Hepatocyte (in vitro differentiated cells): ENCODE data around the gene ANO1. TPM values are rescaled to one million over a fixed set of nuclear protein-coding genes. Genes with fewer than 3 reads are reported as not detected.

Experiments used
- DNase-seq: peaks from one replicate; pipeline ENCODE4 v3.0.0-alpha.2; 2016; ENCODE audit warnings: low spot score
- H2AFZ ChIP-seq: fragments of 200-600 bp; sonication (generic); 2 replicates; pipeline ENCODE4 v1.6.0; 2016; ENCODE audit warnings: antibody characterized with exemption, mild to moderate bottlenecking
- H3K27ac ChIP-seq: fragments of 200-600 bp; sonication (generic); 2 replicates; pipeline ENCODE4 v1.5.1; 2016; ENCODE audit warnings: mild to moderate bottlenecking
- H3K27me3 ChIP-seq: fragments of 200-600 bp; sonication (generic); 2 replicates; pipeline ENCODE4 v1.6.1; 2016
- H3K36me3 ChIP-seq: fragments of 200-600 bp; sonication (generic); replicated peaks from 2 replicates; pipeline ENCODE4 v1.5.1; 2016; ENCODE audit warnings: low read depth; ENCODE audit not compliant: insufficient read depth
- H3K4me1 ChIP-seq: fragments of 200-600 bp; sonication (generic); 2 replicates; pipeline ENCODE4 v1.5.1; 2016; ENCODE audit warnings: mild to moderate bottlenecking, moderate library complexity; ENCODE audit not compliant: insufficient read depth
- H3K4me2 ChIP-seq: fragments of 200-600 bp; sonication (generic); 2 replicates; pipeline ENCODE4 v1.6.0; 2016
- H3K4me3 ChIP-seq: fragments of 200-600 bp; sonication (generic); 2 replicates; pipeline ENCODE4 v1.5.1; 2016; ENCODE audit warnings: mild to moderate bottlenecking
- H3K79me2 ChIP-seq: fragments of 200-600 bp; sonication (generic); 2 replicates; pipeline ENCODE4 v1.6.0; 2017; ENCODE audit warnings: mild to moderate bottlenecking
- H3K9me2 ChIP-seq: fragments of 200-600 bp; sonication (generic); replicated peaks from 2 replicates; pipeline ENCODE4 v1.6.0; 2017; ENCODE audit warnings: mild to moderate bottlenecking; ENCODE audit not compliant: insufficient read depth
- H3K9me3 ChIP-seq: fragments of 200-600 bp; sonication (generic); 2 replicates; pipeline ENCODE4 v1.5.1; 2016; ENCODE audit warnings: low read depth, mild to moderate bottlenecking
- H4K20me1 ChIP-seq: fragments of 200-600 bp; sonication (generic); 2 replicates; pipeline ENCODE4 v1.6.0; 2016; ENCODE audit warnings: mild to moderate bottlenecking; ENCODE audit not compliant: insufficient read depth, poor library complexity, severe bottlenecking
- EZH2 ChIP-seq: fragments of 200-600 bp; sonication (generic); IDR thresholded peaks from 2 replicates; pipeline ENCODE4 v1.6.1; 2016; ENCODE audit warnings: antibody characterized with exemption, mild to moderate bottlenecking, borderline replicate concordance
- EZH2phosphoT487 ChIP-seq: fragments of 200-600 bp; sonication (generic); IDR thresholded peaks from one replicate; pipeline ENCODE4 v1.6.1; 2018; ENCODE audit warnings: antibody characterized with exemption, mild to moderate bottlenecking, low read depth, moderate library complexity; ENCODE audit not compliant: unreplicated experiment, severe bottlenecking
- WGBS: methylation state at CpG from one replicate; pipeline ENCODE4 v1.1.6; 2016; ENCODE audit warnings: low lambda C conversion rate; ENCODE audit errors: missing lambda C conversion rate; 5-methylcytosine and 5-hydroxymethylcytosine counted together
- polyA plus RNA-seq: library from polyadenylated mRNA; unstranded; fragments of >200 nt; fragmentation: Nextera tagmentation; extraction: Ambion mirVana; gene quantifications from 2 replicates; pipeline ENCODE4 v1.2.1, GENCODE V29; 2016
- total RNA-seq: library from RNA; depleted of rRNA; stranded (reverse); fragments of >200 nt; gene quantifications from 2 replicates; pipeline ENCODE4 v1.2.3, GENCODE V29; 2014
- TF ChIP-seq, protein P1 (sequence below): fragments of 200-600 bp; sonication (generic); IDR thresholded peaks from 2 replicates; pipeline ENCODE4 v1.5.1; 2016; ENCODE audit warnings: antibody characterized with exemption, mild to moderate bottlenecking; ENCODE audit not compliant: poor library complexity

Gene ANO1
- total and polyA plus RNA-seq, 2 experiments from 2014 or later, result 6.2 to 12.1 TPM

DNA sequence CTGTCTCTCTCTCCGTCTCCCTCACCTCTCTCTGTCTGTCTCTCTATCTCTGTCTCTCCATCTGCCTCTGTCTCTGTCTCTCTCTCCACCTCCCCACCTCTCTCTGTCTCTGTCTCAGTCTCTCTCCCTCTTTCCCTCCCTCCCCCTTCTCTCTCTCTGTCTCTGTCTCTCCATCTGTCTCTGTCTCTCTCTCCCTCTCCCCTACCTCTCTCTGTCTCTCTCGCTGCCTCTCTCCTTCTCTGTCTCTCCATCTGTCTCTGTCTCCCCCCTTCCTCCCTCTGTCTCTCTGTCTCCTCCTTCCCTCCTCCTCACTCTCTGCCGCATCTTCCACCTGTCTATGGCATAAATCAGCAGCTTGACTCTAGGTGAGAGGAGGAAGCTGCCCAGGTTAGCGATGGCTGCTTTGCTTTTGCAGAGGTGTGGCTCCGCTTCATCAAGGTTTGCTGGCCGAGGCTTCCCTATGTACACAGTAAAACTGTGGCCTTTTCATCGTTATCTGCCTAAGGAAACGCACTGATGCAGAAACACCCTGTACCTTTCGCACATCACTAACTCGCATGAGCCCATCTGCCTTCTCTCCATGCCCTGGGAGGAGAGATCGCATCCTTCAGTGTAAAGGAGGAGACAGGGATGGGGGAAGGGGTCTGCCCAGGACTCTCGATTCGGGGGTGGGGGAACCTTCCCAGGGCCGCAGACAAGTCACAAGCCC is 44.5 kb downstream of the ANO1 start:
- 67% methylated on average over 13 of the region's 14 CpGs for WGBS
- Histone ChIP-seq H3K9me3 (no peaks in the 10 kb centered on the region), H2AFZ (no peak overlapping the region), H3K79me2 (no peaks in the 10 kb centered on the region), H4K20me1 (no peaks in the 10 kb centered on the region), H3K4me3 (no peak overlapping the region), H3K4me1 (no peaks in the 10 kb centered on the region), H3K27ac (no peak overlapping the region), H3K36me3 (no peaks in the 10 kb centered on the region), H3K4me2 (no peak overlapping the region), H3K27me3 (no peaks in the 10 kb centered on the region), H3K9me2 (no peaks in the 10 kb centered on the region)
- TF ChIP-seq, protein P1, sequence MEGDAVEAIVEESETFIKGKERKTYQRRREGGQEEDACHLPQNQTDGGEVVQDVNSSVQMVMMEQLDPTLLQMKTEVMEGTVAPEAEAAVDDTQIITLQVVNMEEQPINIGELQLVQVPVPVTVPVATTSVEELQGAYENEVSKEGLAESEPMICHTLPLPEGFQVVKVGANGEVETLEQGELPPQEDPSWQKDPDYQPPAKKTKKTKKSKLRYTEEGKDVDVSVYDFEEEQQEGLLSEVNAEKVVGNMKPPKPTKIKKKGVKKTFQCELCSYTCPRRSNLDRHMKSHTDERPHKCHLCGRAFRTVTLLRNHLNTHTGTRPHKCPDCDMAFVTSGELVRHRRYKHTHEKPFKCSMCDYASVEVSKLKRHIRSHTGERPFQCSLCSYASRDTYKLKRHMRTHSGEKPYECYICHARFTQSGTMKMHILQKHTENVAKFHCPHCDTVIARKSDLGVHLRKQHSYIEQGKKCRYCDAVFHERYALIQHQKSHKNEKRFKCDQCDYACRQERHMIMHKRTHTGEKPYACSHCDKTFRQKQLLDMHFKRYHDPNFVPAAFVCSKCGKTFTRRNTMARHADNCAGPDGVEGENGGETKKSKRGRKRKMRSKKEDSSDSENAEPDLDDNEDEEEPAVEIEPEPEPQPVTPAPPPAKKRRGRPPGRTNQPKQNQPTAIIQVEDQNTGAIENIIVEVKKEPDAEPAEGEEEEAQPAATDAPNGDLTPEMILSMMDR, result no peak
- no peak for DNase-seq

DNA sequence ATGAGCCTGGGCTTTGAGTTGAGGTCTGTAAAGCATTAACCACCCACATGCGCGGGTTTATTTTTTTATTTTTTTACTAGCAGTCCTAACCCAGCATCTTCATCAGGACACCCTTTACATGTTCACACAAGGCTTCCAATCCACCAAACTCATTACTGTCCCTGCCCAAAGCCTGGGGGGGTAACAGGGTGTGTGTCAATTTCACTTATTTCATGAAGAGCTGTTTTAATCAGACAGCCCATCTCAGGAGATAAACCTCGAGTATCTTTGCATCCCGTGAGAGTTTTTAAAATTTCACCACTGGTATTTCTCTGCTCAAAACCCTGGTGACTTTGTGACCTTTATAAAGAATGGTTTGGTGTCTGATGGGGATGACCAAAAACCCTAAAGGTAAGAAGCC is 45.6 kb downstream of the ANO1 start:
- Histone ChIP-seq H3K4me2 (no peak overlapping the region), H3K9me2 (no peaks in the 10 kb centered on the region)
- WGBS, result 77% methylated on average over 4 of the region's 4 CpGs

DNA sequence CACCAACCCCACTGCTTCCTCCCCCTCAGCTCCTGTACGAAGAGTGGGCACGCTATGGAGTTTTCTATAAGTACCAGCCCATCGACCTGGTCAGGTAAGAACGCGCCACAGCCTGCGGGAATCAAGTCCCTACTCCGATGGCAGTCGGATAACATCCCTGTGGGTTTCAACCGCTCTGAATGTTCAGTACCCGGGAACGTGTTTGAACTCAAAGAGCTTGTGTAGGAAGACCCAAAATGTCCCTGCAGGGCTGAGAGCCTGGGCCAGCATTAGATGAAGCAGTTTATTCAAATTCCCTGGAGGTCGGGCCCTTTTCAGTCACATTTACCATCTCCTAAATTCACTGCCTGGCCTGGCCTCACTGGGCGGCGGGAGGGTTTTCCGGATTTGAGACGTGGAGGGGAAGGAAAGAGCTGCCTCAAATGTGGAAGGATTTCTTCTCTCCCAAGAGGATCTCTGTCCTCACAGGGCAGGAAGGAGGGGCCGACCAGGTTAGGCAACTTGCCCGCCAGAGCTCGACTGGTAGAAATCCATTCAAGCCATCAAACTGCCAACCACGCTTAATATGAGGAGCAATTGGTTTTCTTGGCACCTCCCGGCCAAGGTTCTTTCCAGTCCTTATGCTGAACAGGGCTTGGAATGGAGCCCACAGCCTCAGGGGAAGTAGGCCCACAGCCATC is 46.3 kb downstream of the ANO1 start:
- H3K27me3 ChIP-seq, result no peaks in the 10 kb centered on the region
- no peaks in the 10 kb centered on the region for H3K79me2 ChIP-seq
- TF ChIP-seq, protein P1, result no peak
- no peak for TF ChIP-seq EZH2phosphoT487
- TF ChIP-seq EZH2, result no peak
- H3K9me2 ChIP-seq, result no peaks in the 10 kb centered on the region
- H3K27ac ChIP-seq, result no peak overlapping the region
- H2AFZ ChIP-seq, result no peak overlapping the region
- no peak overlapping the region for H3K4me3 ChIP-seq
- no peak overlapping the region for H3K4me2 ChIP-seq
- H3K9me3 ChIP-seq, result no peaks in the 10 kb centered on the region
- WGBS, result 86% methylated on average over 21 of the region's 21 CpGs
- no peaks in the 10 kb centered on the region for H3K36me3 ChIP-seq
- DNase-seq, result no peak
- H3K4me1 ChIP-seq, result no peaks in the 10 kb centered on the region
- no peaks in the 10 kb centered on the region for H4K20me1 ChIP-seq

More for the DNA sequence above, 45.6 kb downstream of the ANO1 start:
- no peak overlapping the region for H2AFZ ChIP-seq
- DNase-seq, result no peak
- H3K4me3 ChIP-seq, result no peak overlapping the region
- no peaks in the 10 kb centered on the region for H3K79me2 ChIP-seq
- no peaks in the 10 kb centered on the region for H3K4me1 ChIP-seq
- TF ChIP-seq EZH2phosphoT487, result no peak
- TF ChIP-seq EZH2, result no peak
- no peaks in the 10 kb centered on the region for H4K20me1 ChIP-seq
- no peaks in the 10 kb centered on the region for H3K9me3 ChIP-seq
- no peaks in the 10 kb centered on the region for H3K36me3 ChIP-seq
- no peaks in the 10 kb centered on the region for H3K27me3 ChIP-seq
- no peak overlapping the region for H3K27ac ChIP-seq

DNA sequence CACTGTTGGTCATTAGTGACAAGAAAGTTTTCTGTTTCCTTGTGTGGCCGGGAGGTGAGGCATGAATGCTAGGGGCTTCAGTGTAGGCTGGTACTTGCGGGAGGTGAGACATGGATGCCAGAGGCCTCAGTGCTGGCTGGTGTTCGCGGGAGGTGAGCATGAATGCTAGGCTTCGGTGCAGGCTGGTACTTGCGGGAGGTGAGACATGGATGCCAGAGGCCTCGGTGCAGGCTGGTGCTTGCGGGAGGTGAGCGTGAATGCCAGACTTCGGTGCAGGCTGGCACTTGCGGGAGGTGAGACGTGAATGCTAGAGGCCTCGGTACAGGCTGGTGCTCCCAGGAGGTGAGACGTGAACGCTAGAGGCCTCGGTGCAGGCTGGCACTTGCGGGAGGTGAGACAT is 48.4 kb downstream of the ANO1 start:
- no peaks in the 10 kb centered on the region for H3K27me3 ChIP-seq
- H2AFZ ChIP-seq, result no peak overlapping the region
- no peaks in the 10 kb centered on the region for H4K20me1 ChIP-seq
- no peak overlapping the region for H3K4me3 ChIP-seq
- H3K27ac ChIP-seq, result no peak overlapping the region
- no peaks in the 10 kb centered on the region for H3K9me2 ChIP-seq
- 92% methylated on average over 13 of the region's 17 CpGs for WGBS
- no peaks in the 10 kb centered on the region for H3K4me1 ChIP-seq
- H3K9me3 ChIP-seq, result no peaks in the 10 kb centered on the region
- TF ChIP-seq, protein P1, result no peak
- TF ChIP-seq EZH2 (no peak), EZH2phosphoT487 (no peak)
- H3K79me2 ChIP-seq, result no peaks in the 10 kb centered on the region
- H3K36me3 ChIP-seq, result no peaks in the 10 kb centered on the region
- H3K4me2 ChIP-seq, result no peak overlapping the region
- no peak for DNase-seq
